HG02852 (cell line): ENCODE data around the gene IGIP.
"Not testable (repeated sequence)": the region's sequence is repeated elsewhere in the genome, so short reads cannot be mapped to it uniquely, and the experiment has no call there.

Source experiments
- ATAC-seq: cut with Tn5 transposase; IDR thresholded peaks from one replicate; pipeline ENCODE4 v1.9.1; 2021; ENCODE audit warnings: mild to moderate bottlenecking, moderate library complexity; ENCODE audit not compliant: unreplicated experiment

Gene IGIP

DNA sequence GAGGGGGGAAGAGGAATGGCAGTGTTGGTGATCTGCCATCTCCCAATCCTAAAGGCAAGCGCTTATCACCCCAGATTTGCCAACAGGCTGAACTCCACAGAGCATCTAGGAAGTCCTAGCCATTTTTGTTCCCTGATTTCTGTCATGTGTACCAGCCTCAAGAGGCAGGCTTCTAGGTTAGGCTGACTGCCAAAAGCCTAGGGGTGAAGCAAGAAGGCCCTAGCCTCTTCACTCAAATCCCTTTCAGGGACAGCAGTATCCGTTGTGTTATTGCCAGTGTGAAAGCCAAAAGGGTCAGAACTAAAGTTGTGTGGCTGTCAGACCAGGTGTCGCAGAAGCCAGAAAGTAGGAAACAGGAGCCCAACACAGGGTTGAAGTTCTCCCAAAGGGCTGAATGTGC, 14.7 kb downstream of the IGIP start:
- ATAC-seq, result no peak

DNA sequence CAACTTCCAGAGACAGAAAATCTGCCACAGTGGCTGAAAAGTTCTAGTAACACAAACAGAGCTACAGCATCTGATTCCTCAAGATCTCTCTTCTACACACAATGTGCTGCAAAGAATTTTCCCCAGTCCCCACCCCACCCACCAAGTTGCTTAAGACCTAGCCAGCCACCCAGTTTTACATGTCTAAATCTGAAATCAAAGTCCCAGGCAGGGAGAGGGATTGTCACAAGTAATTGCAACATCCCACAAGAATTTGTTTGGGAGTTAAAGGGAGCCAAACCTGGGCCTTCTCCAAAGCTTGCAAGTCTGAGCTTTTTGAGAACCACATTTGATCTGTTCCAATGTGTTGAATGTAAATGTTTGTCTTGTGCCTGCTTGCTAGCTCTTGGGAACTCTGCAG, 15.5 kb downstream of the IGIP start:
- no peak for ATAC-seq

DNA sequence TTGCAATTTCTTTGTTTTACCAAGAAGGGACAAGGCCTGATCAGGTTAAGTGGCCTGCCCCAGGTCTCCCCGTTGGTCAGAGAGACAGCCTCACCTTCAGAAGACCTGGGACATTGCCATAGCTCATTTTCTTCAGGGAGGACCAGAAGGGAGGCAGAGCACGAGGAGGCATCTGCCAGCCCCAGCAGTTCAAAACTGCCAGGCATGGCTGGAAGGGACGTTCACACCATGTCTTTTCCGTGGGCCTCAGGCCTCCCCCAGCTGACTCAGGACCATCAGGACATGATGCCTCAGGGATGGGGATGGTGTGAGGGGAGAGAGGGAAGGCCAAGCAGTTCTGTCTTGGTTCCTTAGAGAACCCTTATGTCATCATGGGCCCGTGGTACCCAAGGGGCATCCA, 16.5 kb downstream of the IGIP start:
- no peak for ATAC-seq

GRCh38 chr5:140142856-140143255, 17.1 kb downstream of the IGIP start:
- no peak for ATAC-seq

- peak; percentile 9 for ATAC-seq
These were observed 18.0 kb downstream of the IGIP start for GRCh38 chr5:140143521-140144258.

- no peak for ATAC-seq
These were observed 19.5 kb downstream of the IGIP start for GRCh38 chr5:140145256-140145655.

DNA sequence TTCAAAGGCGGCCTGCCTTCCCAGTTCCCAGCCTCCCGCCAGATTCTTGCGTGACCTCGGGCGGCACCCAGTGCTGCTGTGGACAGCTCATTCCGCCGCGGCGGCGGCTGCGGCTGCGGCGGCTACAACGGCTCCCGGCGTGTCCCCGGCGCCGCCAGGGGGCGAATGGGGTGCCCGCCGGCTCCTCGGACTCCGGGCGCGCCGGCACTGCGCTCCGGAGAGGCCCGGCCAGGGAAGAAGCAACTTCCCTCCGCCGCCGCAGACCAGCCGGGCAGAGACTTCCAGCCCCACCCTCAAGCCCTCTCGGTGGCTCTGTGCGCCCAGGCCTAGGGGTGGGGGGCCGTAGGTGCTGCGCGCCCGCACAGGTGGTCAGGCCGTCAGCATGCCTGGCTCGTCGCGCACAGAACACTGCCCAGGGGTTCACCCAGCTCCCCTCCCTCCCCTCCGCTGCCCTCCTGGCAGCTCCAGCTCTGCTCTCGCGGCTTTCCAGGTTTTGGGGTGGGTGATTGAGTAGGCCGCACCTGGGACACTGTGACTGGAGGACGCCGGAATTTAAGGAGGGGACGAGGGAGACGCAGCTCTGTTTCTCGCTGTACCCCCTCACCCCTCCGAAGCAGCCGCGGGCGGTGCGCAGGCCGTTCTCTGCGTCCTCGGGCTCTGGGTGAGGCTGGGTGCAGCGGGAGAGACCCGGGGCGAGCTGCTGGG, 20.2 kb downstream of the IGIP start:
- ATAC-seq, result peak; percentile 66

- no peak for ATAC-seq
These were observed 20.7 kb downstream of the IGIP start for GRCh38 chr5:140146523-140146842.

DNA sequence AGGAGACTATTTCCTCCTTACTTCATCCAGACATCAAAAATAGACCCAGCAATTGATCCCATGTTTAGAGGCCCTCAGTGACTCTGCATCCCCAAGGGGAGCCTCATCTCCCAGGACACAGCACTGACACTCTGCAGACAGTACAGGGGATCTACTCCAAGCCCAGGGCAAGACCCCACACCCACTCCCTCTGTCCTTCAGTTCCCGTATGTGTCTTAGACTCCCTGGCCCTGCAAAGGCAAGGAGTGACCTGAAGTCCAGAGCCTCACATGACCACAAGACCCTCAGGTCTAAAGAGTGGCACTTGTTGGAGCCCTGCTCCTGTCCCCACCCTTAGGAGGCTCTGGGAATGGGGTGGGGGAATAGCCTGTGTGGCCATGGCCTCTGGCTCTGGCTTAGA, 21.7 kb downstream of the IGIP start:
- no peak for ATAC-seq

DNA sequence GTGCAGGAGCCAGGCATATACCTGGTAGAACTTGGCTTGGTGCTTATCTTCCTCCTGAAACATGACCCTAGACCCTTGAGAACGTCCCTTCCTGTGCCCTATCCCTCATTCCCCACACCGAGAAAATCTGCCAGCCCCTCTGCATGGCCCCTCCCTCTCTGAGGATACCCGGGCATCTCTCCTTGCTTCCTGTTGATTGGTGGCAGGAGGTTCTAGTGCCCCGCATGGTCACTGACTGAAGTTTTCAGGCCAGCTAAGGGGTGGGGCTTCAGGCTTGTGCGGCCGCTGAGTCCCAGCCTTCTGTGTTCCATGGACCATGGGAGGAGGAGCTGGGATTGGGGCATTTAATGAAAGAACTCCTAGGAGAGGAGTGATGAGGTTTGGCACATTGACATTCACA, 22.8 kb downstream of the IGIP start:
- no peak for ATAC-seq

GRCh38 chr5:140150201-140150600, 24.5 kb downstream of the IGIP start:
- no peak for ATAC-seq

GRCh38 chr5:140151144-140152021, 25.6 kb downstream of the IGIP start:
- no peak for ATAC-seq

DNA sequence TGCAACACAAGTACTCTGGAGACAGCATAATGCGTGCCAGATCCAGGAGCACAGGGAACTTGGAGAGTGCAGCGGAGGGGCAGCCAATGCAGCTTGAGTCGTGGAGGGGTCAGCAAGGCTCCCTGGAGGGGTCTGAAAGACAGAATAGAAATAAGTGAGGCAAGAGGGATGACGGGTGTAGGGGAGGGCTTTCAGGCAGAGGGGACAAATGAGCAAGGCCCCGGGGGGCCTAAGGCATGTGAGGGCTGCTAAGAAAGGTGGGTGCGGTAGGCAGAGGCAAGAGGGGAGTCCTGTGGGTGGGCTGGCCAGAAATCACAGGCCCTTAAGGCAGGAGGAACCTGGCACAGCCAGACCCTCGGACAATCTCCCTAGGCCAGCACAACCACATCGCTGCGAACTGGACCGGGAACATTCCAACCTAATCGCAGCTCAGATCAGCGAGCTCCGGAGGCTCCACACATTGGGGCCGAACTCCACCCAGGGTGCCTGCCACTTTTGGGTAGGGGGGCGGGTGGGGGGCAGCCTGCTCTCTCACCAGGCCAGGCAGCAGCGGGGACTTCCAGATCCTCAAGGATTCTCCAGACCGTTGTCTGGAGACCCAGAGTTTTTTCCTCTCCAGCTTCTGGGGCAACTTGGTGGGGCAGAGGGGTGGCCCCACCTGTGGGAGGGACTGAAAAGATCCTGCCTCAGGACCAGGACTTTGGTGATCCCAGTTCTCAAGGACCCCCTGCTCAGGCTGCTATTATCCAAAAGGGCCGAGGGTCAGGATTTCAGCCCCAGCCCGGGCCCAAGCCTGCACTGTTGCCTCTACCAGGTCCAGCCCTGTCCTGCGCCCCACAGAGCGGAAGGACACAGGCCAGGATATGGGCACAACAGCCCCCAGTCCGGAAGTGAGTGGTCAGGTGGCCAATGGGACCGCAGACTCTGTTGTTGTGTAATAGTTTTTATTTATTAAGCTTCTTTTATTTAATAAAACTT, 26.6 kb downstream of the IGIP start:
- ATAC-seq, result no peak

- ATAC-seq, result no peak
These were observed 27.5 kb downstream of the IGIP start for GRCh38 chr5:140153255-140153654.

GRCh38 chr5:140153905-140154304, 28.2 kb downstream of the IGIP start:
- ATAC-seq, result no peak

DNA sequence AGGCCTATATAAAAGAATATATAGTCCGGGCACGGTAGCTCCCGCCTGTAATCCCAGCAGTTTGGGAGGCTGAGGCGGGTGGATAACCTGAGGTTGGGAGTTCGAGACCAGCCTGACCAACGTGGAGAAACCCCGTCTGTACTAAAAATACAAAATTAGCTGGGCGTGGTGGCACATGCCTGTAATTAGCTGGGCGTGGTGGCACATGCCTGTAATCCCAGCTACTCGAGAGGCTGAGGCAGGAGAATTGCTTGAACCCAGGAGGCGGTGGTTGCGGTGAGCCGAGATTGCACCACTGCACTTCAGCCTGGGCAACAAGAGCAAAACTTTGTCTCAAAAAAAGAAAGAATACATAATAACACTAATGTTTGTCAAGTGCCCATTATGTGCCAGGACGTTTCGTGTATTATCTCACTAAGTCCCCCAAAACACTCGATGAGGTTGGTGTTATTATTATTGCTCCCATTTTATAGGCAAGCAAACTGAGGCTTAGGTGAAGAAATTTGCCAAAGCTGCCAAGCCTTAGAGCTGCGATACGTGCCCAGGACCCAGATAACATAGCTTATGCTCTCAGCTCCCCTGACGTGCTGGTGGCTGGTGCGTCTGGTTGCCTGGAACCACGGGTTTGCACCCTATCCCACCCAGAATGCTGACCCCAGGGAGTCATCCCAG, 29.1 kb downstream of the IGIP start:
- not testable (repeated sequence) for ATAC-seq

DNA sequence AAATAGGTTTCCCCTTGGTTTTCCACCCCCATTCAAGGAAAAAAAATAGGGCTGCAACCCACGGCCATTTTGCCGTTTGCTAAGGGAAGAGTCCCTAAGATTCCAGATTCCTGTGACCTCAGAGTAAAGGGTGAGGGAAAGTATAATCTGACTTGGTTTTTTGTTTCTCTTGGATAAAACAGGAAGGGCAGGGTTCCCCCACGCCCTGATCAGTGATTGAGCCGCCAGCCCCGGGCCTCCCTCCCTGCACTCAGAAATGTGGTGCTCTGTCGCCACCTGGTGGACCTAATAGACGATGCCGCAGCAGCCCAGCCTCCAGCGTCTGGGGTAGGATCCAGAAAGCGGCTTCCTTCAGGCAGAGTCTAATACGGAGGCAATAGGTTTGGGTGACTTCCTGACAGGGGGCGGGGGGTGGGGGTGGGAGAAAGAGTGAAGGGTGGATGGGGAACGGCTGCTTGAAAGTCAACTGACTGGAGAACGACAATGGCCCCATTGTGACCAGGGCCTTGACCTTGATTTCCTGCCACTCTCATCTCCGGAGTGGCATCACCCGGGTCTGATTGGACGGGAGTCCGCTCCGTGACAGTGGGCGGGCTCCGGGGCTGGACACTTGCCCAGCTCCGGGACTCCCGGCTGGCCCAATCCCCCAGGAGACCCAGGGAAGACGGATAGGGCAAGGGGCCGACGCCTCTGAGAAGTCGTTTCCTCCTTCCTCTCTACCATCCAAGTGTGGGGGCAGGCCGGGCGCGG, 31.5 kb downstream of the IGIP start:
- peak; percentile 98 for ATAC-seq

GRCh38 chr5:140159014-140159927, 33.5 kb downstream of the IGIP start:
- ATAC-seq, result no peak
